GM19023 (cell line): ENCODE measurements around the gene ZP1.

Experiments used
- ATAC-seq: cut with Tn5 transposase; IDR thresholded peaks from one replicate; pipeline ENCODE4 v1.9.1; 2021; ENCODE audit warnings: mild to moderate bottlenecking, moderate library complexity; ENCODE audit not compliant: unreplicated experiment

The ZP1 gene

DNA sequence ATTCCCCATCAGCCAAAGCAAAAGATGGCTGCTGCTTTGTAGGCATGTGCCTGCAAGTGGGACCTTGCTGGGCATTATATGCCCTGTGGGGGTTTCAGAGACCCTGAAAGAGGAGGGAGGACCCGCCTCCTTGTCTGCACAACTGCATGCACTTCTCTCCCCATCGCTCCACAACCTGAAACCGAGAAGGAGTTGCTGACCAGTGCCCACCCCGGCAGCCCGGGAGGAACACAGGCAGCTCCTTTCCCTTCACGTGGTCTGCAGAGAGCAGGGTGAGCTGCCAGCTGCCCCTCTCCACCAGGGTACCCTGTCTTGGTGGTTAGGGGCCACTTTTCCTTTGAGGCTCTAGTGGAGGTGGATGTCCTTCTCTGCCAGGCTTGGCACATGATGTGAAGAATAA, 55.6 kb downstream of the ZP1 start:
- ATAC-seq, result no peak

DNA sequence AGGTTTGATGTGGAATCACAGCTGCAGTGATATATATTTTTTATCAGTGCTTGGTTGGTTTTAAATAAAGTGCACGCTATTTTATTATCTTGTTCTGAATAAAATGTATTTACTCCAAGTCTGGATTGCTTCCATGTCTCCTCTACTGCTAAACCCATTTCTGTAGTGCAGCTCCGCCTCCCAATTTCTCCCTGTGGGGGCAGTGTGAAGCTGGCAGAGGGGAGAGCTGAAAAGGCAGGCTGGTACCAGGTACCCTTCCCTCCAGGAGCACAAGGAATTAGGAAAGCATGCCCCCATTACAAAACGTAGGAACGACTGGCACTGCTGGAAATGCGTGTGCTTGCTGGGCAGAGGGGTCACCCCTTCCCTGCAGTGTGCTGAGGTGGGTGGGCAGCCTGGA, 56.0 kb downstream of the ZP1 start:
- no peak for ATAC-seq

DNA sequence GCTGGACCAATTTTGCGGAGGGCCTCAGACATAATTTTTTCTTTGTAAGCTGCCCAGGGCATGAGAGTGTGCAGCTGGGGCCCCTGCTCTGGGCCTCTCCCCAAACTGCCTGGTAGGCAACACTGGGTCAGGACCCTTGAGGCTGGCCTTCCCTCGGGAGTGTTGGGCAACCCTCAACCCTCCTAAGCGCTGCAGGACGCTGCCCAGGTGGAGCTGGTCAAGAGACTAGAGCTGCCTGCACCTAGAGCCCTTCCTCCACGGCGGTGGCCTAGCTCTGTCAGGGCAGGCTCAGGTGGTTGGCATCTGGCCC, 56.4 kb downstream of the ZP1 start:
- no peak for ATAC-seq

DNA sequence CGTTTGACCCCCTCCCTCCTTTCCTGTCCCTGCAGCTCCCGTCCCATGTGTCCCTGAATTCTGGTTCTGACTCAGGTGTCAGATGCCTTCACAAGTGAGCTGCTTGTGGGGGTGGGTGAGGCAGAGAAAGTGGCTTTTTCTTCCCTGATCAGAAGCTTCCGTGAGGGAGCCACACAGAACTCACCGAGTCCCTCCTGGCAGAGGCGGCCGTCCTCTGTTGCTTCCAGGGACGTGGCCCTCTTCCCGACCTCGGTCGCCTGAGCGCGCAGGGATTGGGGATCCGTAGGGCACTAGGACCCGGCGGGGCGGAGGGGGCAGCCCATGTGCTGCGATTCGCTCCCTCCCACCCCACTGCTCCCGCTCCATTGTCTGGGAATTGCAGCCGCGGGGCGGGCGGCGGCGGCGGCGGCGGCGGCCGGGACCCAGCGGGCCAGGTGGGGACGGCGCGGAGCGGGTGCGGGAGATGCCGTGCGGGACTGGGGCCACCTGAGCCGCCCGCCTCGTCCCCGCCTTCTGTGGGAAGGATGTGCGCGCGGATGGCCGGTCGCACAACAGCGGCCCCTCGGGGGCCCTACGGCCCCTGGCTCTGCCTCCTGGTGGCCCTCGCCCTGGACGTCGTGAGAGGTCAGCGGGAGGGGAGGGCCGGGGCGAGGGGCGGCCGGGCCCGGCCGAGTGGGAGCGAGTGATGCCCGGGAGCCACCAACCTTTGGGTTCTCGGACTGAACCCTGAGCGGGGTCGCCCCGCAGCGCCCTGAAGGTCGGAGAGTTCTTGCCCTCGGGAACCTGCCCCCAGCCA, 57.0 kb downstream of the ZP1 start, which contains the start of gene TMEM132A:
TSS of gene TMEM132A (plus strand) at position 351 of the 796 bp plus-strand sequence. CDS start at position 525, 174 bp downstream.
- peak; percentile 62 for ATAC-seq
